Germinal center (tissue), 1 donor: ENCODE measurements around the gene SELENOO.

ENCODE experiments used
- DNase-seq: peaks from one replicate; pipeline ENCODE4 v3.0.0; 2012; ENCODE audit warnings: mixed read lengths, low spot score

SELENOO gene

GRCh38 chr22:50184902-50185374 lies 15.9 kb upstream of the SELENOO start:
- DNase-seq, result no peak

GRCh38 chr22:50185375-50186087 lies 15.3 kb upstream of the SELENOO start, which contains the start of gene TRABD:
TSS of gene TRABD (plus strand) at chr22:50185913. CDS start at chr22:50193061, 7,148 bp downstream.
- DNase-seq, result peak; percentile 91

GRCh38 chr22:50186181-50186714 lies 14.6 kb upstream of the SELENOO start:
- DNase-seq, result no peak

GRCh38 chr22:50186761-50187523 lies 13.9 kb upstream of the SELENOO start:
- no peak for DNase-seq

- DNase-seq, result no peak
These were observed 12.5 kb upstream of the SELENOO start for GRCh38 chr22:50188356-50188755.

GRCh38 chr22:50189184-50189848 lies 11.5 kb upstream of the SELENOO start:
- DNase-seq, result no peak

- DNase-seq, result no peak
These were observed 11.0 kb upstream of the SELENOO start for GRCh38 chr22:50189849-50190181.

GRCh38 chr22:50190182-50190940 lies 10.4 kb upstream of the SELENOO start:
- peak; percentile 86 for DNase-seq

- DNase-seq, result peak; percentile 64
These were observed 9.7 kb upstream of the SELENOO start for GRCh38 chr22:50190941-50191741.

GRCh38 chr22:50192436-50193204 lies 8.2 kb upstream of the SELENOO start:
- peak; percentile 63 for DNase-seq

GRCh38 chr22:50193621-50194020 lies 7.2 kb upstream of the SELENOO start:
- no peak for DNase-seq

- DNase-seq, result no peak
These were observed 6.6 kb upstream of the SELENOO start for GRCh38 chr22:50194037-50194805.

GRCh38 chr22:50196256-50196655 lies 4.6 kb upstream of the SELENOO start:
- no peak for DNase-seq

GRCh38 chr22:50197000-50197800 lies 3.6 kb upstream of the SELENOO start:
- no peak for DNase-seq

GRCh38 chr22:50197856-50198623 lies 2.8 kb upstream of the SELENOO start:
- DNase-seq, result no peak

- DNase-seq, result no peak
These were observed 2.2 kb upstream of the SELENOO start for GRCh38 chr22:50198624-50199017.

GRCh38 chr22:50199251-50199721 lies 1.5 kb upstream of the SELENOO start:
- no peak for DNase-seq
